GM19035 (cell line): Measurements from ENCODE around the gene FXYD6.
"Not testable (repeated sequence)": the region's sequence is repeated elsewhere in the genome, so short reads cannot be mapped to it uniquely, and the experiment has no call there.

Experiments used
- ATAC-seq: cut with Tn5 transposase; IDR thresholded peaks from one replicate; pipeline ENCODE4 v1.9.1; 2021; ENCODE audit not compliant: unreplicated experiment

Gene FXYD6

DNA sequence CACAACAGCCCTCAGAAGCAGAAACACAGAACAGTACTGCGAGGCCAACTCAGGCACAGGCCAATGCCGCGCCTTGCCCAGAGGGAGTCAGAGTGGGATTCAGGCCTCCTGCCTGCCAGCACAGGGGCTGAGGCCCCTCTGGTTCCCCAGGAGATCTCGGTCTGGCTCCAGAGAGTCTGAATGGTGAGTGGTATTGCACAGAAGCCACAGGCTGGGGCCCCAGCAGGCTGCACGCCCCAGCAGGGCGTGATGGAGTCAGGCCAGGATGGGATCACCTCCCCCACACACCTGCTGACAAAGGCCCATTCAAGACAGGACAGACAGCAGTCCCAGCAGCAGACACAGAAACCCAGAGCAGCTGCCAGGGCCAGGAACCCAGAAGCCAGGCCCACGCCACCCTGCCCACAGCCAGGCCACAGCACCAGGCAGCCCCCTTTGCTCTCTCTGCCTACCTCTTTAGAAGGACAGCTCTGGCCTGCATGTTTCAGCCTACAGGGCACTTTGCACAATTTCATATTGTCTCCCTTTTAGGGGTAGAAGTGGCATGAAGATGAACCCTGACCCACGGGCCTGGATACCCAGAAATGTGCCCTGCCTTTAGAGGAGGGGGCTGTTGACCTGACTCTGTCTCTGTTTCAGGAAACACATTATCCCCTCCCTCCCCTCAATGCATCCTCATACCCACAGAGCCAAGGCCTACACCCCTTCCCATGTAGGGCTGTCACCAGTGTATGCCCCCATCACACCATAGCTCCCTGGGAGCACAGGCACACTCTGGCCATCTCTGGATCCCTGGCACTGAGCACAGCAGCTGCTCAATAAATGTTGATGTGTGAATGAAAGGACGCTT is 6.1 kb downstream of the FXYD6 start:
- ATAC-seq, result no peak

DNA sequence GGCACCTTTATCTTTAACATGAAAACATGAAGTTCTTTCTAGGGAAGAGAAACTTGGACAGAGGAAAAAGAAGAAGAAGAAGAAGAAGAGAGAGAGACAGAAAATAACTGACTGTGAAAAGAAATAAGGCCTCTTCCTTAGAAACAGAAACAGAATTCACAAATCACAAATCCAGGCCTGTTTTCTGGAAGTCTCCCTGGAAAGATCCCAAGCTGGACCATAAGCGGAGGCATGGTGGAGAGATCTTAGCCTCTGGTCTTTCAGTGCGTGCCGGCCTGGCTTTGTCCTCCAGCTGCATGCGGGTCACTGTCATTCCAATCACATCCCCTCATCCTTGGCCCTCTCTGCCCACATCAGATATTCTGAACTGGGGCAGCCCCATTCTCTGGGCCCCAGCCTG is 6.9 kb downstream of the FXYD6 start:
- ATAC-seq, result no peak

DNA sequence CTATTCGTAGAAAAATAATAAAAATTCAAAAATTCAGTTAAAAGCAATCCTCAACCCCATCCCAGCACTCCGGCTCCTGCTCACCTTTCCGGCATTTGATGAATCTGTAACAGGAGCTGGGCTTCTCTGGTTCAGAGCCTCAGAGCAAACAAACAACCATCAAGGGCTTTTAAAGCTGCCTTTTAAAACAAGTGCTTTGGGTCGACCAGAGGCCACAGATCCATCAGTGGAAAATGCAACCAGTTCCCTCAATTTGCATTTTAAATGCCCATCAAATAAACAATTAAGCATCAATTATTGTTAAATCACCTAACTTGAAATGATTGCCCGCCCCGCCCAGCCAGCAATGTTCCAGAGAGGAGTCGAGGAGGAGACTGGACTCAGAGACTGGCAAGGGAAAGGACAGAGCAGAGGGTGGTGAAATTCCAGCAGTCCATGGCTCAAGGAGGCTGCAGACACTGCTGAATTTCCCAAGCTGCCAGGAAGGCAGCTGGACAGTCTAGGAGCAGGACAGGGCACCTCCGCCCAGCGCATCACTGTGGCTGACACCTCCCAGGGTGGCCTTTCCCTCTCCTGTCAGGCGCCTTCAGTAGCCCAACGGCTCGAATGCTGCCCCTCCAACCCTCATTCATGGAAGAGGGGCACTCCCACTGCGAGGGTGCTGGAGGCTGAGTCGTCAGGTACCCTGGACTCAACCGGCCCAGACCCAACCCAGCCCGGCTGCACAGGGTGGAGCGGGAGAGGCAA is 7.5 kb downstream of the FXYD6 start:
- no peak for ATAC-seq

DNA sequence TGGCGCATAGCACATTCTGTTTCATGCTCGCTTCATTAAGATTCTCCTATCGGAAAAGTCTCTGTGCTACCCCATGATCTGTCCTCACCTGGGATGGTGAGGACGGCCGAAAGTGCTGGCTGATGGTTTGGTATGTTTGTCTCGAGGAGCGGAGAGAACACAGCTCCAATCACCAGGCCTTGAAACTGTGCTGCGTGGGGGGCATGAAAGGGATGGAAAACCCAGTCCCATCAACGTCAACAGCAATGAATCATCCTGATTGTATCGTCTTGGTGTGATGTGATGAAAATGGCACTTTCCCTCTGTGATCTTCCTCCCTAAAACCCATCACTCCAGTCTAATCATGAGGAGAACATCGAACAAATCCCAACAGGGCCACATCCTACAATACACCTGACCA is 8.4 kb downstream of the FXYD6 start:
- no peak for ATAC-seq

DNA sequence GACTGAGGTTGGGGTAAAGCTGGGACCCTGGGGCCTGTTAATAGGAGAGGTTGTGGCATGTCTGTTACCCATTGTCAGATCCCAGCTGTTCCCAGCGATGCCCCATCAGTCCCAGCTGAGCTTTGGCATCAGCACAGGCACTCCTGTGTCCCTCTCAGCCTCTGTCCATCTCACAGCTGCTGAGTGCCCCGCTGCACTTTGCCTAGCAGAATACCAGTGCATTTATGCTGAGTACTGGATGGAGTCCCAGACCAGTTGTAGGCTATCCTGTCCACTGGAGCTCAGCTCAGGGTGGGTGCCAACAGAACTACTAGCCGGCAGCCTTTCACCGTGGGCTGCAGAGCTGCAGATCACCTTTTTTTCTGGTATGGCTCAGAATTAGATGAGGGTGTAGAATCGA is 9.9 kb downstream of the FXYD6 start:
- ATAC-seq, result no peak

DNA sequence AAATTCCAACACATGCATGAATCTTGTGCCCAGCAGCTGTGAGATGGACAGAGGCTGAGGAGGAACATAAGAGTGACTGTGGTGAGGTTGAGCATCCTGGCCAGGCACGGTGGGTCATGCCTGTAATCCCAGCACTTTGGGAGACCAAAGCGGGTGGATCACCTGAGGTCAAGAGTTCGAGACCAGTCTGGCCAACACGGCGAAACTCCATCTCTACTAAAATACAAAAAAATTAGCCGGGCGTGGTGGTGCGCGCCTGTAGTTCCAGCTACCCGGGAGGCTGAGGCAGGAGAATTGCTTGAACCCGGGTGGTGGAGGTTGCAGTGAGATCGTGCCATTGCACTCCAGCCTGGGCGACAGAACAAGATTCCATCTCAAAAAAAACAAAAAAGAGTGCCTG is 10.9 kb downstream of the FXYD6 start:
- not testable (repeated sequence) for ATAC-seq

DNA sequence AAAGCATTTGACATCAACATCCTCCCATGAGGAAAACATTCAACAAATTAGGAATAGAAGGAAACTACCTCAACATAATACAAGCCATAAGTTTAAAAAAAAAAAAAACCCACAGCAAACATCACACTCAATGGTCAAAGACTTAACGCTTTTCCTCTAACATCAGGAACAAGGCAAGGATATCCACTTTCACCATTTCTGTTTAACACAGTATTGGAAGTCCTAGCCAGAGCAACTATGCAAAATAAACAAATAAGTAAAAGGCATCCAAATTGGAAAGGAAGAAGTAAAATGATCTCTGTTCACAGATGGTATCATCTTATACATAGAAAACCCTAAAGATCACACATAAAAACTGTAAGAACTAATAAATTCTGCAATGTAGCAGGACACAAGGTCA is 13.1 kb downstream of the FXYD6 start:
- ATAC-seq, result no peak

DNA sequence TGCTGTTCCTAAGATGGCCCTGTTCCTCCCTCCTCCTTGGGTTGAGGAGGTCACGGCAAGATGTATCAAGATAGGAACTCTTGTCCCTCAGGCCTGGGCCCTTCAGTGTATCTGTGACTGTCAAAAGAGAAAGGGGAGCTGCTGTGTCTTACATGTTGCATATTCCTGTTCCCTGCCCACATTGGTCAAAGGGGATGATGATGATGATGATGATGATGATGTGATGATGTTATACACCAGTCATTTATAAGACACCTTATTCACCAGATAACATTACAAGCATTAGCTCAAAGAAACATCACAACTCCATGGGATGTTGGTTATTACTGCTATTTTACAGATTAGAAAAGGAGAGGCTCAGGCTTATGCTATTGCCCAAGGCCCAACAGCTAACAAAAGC is 13.7 kb downstream of the FXYD6 start:
- ATAC-seq, result no peak

DNA sequence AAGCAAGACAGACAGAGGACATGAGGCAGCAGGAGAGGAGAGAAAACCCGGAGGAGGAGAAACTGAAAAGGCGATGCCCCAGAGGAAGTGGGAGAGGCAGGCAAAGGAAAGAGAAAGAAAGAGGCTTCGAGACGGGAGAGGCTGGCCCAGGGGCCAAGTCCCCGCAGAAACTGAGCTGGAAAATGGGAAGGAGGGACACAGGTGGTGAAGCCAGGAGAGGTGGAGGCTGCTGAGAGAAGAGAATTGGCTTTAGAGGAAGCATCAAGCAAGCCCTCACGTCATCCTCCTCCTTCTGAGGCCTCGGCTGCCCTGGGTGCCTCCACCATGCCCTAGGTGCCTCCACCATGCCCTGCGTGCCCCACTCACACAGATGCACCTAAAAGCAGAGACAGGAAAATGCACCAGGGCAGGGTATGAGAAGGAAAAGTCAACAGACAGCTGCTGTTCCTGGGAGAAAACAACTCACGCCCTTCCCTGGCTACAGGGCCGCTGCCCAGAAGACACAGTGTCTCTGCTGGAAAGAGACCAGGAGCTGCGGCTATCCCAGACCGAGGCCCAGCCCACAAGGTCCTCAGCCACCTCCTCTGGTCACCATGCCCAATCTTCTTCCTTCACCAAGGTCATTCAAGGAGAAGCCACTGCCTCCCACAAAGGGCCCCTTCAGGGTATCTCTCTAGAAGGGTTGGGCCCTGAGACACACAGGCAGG is 14.3 kb downstream of the FXYD6 start:
- no peak for ATAC-seq

DNA sequence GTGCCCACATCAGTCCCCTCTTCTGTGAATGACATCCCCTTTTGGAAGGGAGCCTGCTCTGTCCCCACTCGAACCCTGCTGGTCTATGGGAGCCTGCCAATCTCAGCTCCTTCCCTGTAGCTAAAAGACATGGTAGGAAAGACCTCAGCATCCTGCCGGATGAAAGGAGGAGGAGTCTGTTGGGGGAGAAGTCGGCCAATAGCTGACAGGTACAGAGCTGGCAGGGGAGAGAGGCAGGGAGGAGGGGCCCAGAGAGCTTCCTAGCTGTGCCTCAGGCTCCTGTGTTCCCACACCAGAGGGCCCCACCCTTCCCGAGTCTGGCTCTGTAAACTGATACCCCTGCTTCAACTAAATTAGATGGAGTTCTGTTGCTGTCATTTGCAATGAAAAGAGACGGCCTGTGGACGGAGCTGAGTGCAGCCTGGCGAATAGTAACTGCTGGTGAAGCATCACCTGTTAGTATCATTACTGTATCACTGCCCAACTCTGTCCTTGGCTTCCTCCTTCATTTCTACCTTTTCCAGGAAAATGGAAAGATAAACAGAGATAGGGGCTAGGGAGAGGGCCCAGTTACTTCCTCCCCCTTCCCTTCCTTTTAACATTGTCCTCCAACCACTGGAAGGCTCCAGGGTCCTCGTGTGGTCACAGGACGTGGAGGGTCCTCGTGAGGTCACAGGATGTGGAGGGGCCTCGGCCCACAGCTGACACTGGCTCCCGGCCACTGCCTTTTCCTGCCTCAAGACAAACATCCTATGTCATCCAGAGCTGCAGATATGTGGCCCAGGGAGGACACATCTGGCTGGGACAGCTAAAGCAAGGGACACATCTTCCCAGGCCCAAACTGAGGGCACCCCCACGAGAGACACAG is 15.1 kb downstream of the FXYD6 start:
- no peak for ATAC-seq

DNA sequence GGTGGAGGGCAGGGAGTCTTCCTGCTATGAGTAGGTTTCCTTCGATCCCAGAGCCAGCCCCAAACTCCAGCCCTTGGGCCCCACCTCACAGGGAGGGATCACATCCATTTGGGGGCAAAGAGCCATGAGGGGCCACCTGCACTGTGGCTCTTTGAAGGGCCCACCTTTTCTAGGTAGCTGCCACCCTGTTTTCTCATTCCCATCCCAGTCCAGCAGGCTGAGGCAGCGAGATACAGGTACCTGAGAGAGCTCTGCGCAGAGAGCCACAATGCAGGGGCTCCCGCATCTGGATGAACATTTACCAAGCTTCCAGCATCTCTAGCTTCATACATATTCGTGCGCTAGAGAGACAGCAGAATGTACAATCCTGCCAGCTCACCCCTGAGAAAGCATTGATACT is 16.3 kb downstream of the FXYD6 start:
- no peak for ATAC-seq

DNA sequence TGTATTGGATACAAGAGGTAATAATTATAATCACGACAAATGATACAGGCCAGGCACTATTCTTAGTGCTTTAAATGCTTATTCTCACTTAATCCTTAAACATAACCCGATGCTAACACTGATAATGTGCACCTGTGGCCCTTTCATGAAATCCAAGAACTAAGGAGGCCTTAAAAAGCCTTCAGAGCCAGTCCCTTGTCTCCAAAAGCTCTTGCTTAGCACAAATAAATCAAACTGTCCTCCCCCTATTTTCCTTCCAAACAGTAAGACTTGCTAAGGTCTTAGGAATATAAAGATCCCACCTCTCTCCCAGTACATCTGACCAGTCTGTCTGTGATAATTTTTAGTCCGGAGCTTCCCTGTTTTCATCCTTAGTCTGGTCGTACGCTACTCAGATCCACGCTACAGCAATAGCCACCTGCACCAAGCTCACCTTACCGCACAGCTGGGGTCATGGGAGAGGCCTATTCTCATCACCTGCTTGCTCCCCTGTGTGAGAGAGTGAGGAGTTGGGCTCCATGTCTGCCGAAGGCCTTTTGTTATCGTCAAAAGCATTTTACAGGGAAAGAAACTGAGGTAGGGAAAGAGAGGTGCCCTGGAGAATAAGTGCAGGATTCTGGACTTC is 16.9 kb downstream of the FXYD6 start:
- no peak for ATAC-seq

DNA sequence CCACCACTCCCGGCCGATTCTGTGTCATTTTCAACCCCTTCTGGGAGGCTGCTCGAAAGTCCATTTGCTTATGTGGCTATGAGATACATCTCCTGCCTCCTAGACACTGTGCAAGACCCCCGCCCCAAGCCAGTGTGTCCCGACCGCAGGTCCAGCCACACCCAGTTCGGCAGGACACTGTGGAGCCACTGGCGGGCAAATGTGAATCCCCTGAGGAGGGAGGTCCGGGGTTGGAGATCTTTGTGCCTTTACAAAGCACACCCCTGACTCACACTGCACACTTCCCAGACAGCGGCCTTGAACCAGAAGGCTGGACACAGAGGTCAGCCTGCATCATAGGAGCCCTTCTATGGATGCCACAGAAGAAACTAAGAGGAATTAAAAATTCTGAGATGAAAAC is 17.4 kb downstream of the FXYD6 start:
- no peak for ATAC-seq

DNA sequence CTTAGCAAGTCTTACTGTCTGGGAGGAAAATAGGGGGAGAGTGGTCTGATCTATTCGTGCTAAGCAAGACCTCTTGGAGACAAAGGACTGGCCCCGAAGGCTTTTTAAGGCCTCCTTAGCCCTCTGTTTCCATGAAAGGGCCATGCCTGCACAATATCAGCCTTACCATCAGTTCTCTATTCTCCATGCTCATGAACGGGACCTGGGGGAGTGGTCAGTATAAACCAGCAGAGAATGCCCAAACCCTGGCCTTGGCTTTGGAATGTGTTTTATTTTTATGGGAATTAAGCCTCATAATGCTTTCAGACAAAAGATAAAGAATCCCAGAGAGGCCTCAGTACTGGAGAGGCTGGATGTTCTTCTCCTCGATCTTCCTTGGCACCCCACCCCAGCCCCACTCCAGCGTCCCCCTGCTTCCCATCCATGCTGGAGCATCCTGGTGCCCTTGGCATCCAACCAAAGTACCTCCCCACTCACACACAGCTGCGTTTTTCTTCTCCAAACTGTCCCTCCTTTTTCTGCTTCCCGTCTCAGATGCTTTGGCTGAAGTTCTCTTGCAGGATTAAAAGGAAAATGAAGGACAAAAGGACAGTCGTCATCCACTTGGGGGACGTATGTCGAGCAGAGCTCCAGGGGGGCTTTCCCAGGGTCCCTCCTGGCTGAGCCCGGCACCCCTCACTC is 18.6 kb downstream of the FXYD6 start:
- no peak for ATAC-seq

DNA sequence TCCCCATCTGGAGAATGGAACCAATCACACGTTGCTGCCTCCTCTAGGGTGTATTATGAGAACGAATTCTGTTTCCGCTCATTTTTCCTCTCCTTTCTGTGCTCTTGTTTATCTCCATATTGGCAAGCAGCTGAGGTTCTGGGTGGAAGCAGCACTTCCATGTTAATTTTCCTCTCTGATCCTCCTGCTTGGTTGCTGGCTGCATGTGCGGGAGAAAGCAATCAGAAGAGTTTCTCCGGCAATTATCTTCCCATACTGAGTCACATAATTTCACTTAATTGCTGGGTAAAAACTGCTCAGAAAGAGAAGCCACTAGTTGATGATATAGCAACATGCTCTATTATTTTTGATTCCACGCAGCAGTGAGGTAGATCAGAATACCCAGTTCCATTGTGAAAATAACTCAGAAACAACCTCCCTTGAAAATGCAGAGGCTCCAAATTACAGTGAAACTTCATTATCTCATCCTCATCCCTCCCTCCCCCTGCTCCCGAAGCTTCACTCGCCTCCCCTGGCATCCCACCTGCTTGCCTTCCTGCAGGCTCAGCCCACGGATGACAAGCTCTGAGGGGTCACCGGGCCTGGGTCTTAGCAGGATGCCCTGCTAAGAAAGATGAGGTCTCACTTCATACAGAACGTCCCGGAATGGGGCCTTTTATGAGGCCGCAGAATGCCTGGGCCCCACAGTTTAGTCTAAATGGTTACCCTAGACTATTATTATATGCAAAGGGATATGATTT is 20.4 kb downstream of the FXYD6 start:
- no peak for ATAC-seq

DNA sequence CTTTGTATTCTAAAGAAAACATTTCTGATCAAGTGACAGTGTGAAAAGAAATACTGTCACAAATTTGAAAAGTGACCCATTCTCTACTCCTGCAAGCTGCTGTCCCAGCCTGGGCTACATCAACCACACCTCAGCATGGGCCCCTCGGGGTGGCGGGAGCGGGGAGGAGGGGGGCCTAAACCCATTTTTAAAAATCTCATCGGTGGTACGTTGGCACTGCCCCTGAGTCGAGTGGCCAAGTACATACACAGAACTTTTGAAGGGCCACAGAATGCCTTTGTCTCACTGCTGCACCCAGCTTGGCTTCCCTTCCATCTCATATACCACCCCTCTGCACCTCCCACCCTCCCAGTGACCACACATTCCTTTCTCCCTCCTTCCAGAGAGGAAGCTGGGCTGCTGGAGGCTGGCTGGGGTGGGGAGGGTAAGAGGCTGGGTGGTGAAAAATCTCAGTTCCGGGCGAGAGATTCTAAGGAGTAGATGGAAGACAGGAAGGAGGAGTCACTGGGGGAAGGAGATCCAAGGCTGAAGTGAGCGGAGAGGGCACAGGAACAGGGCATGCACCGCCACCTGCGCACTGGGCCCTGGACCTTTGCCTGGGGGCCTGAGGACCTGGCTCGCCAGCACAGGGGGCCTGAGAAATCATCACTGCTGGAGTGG is 21.1 kb downstream of the FXYD6 start:
- no peak for ATAC-seq

DNA sequence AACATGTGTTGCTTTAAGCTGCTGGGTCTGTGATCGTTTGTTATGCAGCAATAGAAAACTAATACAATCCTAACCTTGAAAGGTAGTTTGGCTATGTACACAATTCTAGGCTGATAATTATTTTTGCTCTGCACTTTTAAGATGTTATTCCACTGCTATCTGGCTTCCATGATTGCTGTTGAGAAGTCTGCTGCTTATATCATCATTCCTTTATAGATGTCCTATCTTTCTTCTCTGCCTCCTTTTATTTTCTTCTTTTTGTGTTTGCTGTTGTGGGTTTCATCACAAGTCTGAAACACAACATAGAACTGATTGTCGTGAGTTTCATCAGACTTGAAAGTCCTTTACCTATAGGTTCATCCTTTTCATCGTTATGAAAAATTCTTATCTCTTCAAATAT is 24.1 kb downstream of the FXYD6 start:
- no peak for ATAC-seq

DNA sequence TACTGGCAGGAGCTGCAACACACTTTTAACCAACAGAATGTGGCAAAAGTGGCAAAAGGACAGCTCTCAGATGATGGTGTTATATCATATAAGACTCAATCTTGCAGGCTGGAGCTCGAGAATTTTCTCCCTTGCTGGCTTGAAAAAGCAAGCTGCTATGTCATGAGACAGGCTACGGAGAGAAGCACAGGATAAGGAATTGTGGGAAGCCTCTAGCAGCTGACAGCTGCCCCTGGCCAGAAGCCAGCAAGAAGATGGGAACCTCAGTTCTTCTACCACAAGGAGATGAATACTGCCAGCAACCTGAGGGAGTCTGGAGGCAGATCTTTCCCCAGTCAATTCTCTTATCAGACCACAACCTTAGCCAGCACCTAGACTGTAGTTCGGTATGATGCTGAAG is 24.6 kb downstream of the FXYD6 start:
- no peak for ATAC-seq

DNA sequence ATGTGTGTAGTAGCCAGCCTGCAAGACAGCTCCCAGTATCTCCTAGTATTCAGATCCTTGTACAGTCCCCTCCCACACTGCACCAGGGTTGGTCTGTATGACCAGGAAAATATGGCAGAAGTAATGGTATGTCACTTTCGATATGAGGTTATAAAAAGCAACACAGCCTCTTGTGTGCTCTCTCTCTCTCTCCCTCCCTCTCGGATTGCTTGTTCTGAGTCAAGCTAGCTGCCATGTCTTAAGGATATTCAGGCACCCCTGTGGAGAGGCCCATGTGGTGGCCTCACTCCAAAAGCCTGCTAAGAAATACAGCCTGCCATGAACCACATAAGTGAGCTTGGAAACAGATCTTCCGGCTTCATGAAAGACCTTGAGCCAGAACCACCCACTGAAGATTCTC is 25.4 kb downstream of the FXYD6 start:
- ATAC-seq, result no peak
